GM10266 (cell line): ENCODE measurements around the gene ABLIM1.

Source experiments
- DNase-seq: peaks from one replicate; pipeline ENCODE4 v3.0.0; 2012; ENCODE audit errors: extremely low spot score
- TF ChIP-seq, protein P1 (sequence below): IDR thresholded peaks from 2 replicates; pipeline ENCODE4 v1.5.1; 2012; ENCODE audit warnings: mild to moderate bottlenecking, low read depth; ENCODE audit not compliant: control insufficient read depth, insufficient read depth; ENCODE audit errors: missing control alignments

The ABLIM1 gene

GRCh38 chr10:114611617-114612016 is 46.5 kb downstream of the ABLIM1 start:
- TF ChIP-seq, protein P1, sequence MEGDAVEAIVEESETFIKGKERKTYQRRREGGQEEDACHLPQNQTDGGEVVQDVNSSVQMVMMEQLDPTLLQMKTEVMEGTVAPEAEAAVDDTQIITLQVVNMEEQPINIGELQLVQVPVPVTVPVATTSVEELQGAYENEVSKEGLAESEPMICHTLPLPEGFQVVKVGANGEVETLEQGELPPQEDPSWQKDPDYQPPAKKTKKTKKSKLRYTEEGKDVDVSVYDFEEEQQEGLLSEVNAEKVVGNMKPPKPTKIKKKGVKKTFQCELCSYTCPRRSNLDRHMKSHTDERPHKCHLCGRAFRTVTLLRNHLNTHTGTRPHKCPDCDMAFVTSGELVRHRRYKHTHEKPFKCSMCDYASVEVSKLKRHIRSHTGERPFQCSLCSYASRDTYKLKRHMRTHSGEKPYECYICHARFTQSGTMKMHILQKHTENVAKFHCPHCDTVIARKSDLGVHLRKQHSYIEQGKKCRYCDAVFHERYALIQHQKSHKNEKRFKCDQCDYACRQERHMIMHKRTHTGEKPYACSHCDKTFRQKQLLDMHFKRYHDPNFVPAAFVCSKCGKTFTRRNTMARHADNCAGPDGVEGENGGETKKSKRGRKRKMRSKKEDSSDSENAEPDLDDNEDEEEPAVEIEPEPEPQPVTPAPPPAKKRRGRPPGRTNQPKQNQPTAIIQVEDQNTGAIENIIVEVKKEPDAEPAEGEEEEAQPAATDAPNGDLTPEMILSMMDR: no peak
- no peak for DNase-seq

GRCh38 chr10:114609518-114610426 is 48.3 kb downstream of the ABLIM1 start:
- TF ChIP-seq, protein P1: no peak

GRCh38 chr10:114607358-114607998 is 50.6 kb downstream of the ABLIM1 start:
- DNase-seq: no peak
- TF ChIP-seq, protein P1: no peak

More at GRCh38 chr10:114609518-114610426, 48.3 kb downstream of the ABLIM1 start:
- no peak for DNase-seq

DNA sequence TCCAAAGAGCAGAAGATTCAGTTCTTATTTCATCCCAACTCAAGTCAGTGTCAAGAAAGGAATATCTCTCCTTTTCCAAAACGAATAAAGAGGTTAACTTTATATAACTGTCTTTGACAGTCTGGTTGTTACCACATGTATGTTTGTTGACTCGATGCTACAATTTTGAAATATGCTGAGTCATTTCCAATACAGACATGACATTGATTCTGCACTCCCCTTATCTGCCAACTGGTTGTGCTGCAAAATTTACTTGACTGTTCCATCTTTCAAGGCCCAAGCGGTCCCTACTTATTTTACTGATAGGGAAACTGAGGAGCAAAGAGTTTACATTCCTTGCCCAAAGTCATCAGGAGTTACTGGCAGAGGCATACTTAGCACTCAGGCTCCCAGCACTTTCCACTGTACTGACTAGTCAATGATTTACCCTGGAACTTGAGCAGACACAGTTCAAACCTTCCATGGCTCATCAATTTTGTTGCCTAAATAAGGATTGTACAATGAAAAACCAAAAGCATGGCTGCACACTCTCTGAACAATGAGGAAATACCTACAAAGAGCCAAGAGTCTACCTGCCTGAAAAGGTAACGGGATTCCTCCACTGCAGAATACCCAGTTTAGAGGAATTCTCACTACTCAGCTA is 52.8 kb downstream of the ABLIM1 start:
- TF ChIP-seq, protein P1: no peak
- no peak for DNase-seq

DNA sequence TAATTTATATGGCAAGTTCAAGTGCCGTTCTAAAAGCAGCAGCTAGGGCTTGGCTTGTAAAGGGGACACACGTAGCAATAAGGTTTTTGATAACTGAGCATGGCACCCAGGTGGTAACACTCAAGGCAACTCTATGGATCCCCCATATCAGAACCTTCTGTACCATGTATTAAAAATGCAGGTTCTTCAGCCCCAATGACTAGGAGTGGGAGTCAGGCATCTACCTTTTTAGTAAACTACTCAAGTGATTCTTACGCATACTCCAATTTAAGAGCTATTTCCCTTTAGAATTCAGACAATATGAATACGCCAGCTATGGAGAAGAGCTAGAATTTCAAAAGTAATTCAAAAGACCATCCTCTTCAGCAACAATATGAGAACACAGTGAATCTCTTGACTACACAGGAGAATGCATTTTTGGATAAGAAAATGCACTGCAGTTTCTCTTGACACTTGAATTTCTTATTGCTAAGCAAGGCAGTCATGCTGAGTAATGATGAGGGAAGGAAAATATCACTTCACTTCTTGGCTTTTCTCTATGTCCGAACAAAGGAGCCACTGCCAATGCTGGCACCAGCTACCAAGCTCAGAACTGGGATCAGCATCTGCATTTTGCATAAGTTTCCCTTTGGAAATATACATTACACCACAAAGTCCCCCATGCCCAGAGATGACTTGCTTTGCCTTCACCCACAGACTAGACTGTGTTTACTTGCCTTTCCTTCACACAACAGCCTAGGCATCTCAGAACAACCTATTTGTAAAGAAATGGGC is 53.5 kb downstream of the ABLIM1 start:
- TF ChIP-seq, protein P1: no peak
- DNase-seq: no peak

GRCh38 chr10:114603948-114604347 is 54.1 kb downstream of the ABLIM1 start:
- no peak for DNase-seq
- TF ChIP-seq, protein P1: no peak
